ENCODE results near the gene GALNT8.

GALNT8 gene

GRCh38 chr12:4719821-4720636 lies at the start of gene GALNT8:
Gene GALNT8, plus strand, starts transcription at chr12:4720400. Its CDS starts 278 bp downstream, at chr12:4720678.
- no peaks in the 10 kb centered on the region for H3K4me1 ChIP-seq (ENCODE audit: control insufficient read depth, low read length)
- TF ChIP-seq EZH2phosphoT487 (IDR thresholded peaks at IDR 0.05; ENCODE audit: borderline replicate concordance, low read length) = no peak
- no peak for TF ChIP-seq CTCF (IDR thresholded peaks at IDR 0.05; ENCODE audit: low read depth, low read length, poor library complexity, severe bottlenecking)
- no peak within 1 kb of the TSS for H3K4me3 ChIP-seq (ENCODE audit: low read length)
- no peaks in the 10 kb centered on the region for H3K9me2 ChIP-seq (replicated peaks; ENCODE audit: control insufficient read depth, low read length)
- no peak within 1 kb of the TSS for H3K27ac ChIP-seq (ENCODE audit: low read depth, low read length)
- H4K20me1 ChIP-seq (ENCODE audit: control insufficient read depth, insufficient read depth, low read depth, low read length) = no peaks in the 10 kb centered on the region
- H3K27me3 ChIP-seq (ENCODE audit: control insufficient read depth, low read length) = peaks cover 15% of the 10 kb centered on the region
- no peak within 1 kb of the TSS for H3K4me2 ChIP-seq (ENCODE audit: low read length)
- no peaks in the 10 kb centered on the region for H3K9me3 ChIP-seq (ENCODE audit: control insufficient read depth, insufficient read depth, low read length)
- no peaks in the 10 kb centered on the region for H3F3A ChIP-seq (ENCODE audit: control insufficient read depth, insufficient read depth)
- no peaks in the 10 kb centered on the region for H3K79me2 ChIP-seq (ENCODE audit: control insufficient read depth, low read length)
- H3K36me3 ChIP-seq (ENCODE audit: control insufficient read depth, low read length) = no peaks in the 10 kb centered on the region

DNA sequence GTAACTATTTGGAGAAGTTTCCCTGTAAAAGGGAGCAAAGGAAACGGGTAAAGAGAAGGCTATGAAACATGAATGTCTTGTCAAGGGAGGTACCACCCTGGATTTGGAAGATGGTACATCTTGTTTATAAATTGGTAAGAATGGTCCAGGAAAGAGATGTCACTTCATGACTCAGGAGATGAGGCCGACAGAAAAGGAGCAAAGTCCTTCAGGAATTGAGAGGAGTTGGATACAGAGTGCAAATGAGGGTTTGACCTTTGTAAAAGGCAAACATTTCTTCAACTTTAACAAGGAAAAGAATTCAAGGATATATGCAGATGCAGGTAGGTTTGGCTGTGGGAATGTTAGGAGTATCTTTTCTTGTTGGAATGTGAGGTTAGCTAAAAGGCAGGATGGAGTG lies 40.5 kb upstream of the GALNT8 start:
- TF ChIP-seq EZH2phosphoT487 (IDR thresholded peaks at IDR 0.05; ENCODE audit: borderline replicate concordance, low read length) = no peak
- TF ChIP-seq CTCF (IDR thresholded peaks at IDR 0.05; ENCODE audit: low read depth, low read length, poor library complexity, severe bottlenecking) = no peak
- no peak overlapping the region for H3K4me3 ChIP-seq (ENCODE audit: low read length)

GRCh38 chr12:4681732-4682131 lies 38.5 kb upstream of the GALNT8 start:
- Histone ChIP-seq H3K4me2 (ENCODE audit: low read length) (no peak overlapping the region), H3K36me3 (ENCODE audit: control insufficient read depth, low read length) (peaks cover 43% of the 10 kb centered on the region), H4K20me1 (ENCODE audit: control insufficient read depth, insufficient read depth, low read depth, low read length) (no peaks in the 10 kb centered on the region), H3K79me2 (ENCODE audit: control insufficient read depth, low read length) (no peaks in the 10 kb centered on the region), H3K4me1 (ENCODE audit: control insufficient read depth, low read length) (no peaks in the 10 kb centered on the region), H3F3A (ENCODE audit: control insufficient read depth, insufficient read depth) (0 out of 2 replicates have a peak, but pooled peaks cover 5% of the 10 kb centered on the region), H3K27me3 (ENCODE audit: control insufficient read depth, low read length) (no peaks in the 10 kb centered on the region), H3K27ac (ENCODE audit: low read depth, low read length) (no peak overlapping the region), H3K4me3 (ENCODE audit: low read length) (no peak overlapping the region), H3K9me3 (ENCODE audit: control insufficient read depth, insufficient read depth, low read length) (no peaks in the 10 kb centered on the region), H3K9me2 (replicated peaks; ENCODE audit: control insufficient read depth, low read length) (no peaks in the 10 kb centered on the region)
- no peak for TF ChIP-seq CTCF (IDR thresholded peaks at IDR 0.05; ENCODE audit: low read depth, low read length, poor library complexity, severe bottlenecking)
- no peak for TF ChIP-seq EZH2phosphoT487 (IDR thresholded peaks at IDR 0.05; ENCODE audit: borderline replicate concordance, low read length)

More for the DNA sequence above, 40.5 kb upstream of the GALNT8 start:
- H3K4me1 ChIP-seq (ENCODE audit: control insufficient read depth, low read length) = no peaks in the 10 kb centered on the region
- H3K9me2 ChIP-seq (replicated peaks; ENCODE audit: control insufficient read depth, low read length) = no peaks in the 10 kb centered on the region
- H3F3A ChIP-seq (ENCODE audit: control insufficient read depth, insufficient read depth) = 0 out of 2 replicates have a peak, but pooled peaks cover 5% of the 10 kb centered on the region
- no peak overlapping the region for H3K27ac ChIP-seq (ENCODE audit: low read depth, low read length)
- H3K4me2 ChIP-seq (ENCODE audit: low read length) = no peak overlapping the region
- H4K20me1 ChIP-seq (ENCODE audit: control insufficient read depth, insufficient read depth, low read depth, low read length) = no peaks in the 10 kb centered on the region
- H3K36me3 ChIP-seq (ENCODE audit: control insufficient read depth, low read length) = peaks cover 31% of the 10 kb centered on the region
- H3K9me3 ChIP-seq (ENCODE audit: control insufficient read depth, insufficient read depth, low read length) = no peaks in the 10 kb centered on the region
- H3K27me3 ChIP-seq (ENCODE audit: control insufficient read depth, low read length) = no peaks in the 10 kb centered on the region
- no peaks in the 10 kb centered on the region for H3K79me2 ChIP-seq (ENCODE audit: control insufficient read depth, low read length)
